Stimulated activated CD8-positive, alpha-beta memory T cell treated with anti-CD3 and anti-CD28 coated beads, Interleukin-4, amount 100 ng/mL, for 48 hours (primary cell): ENCODE data around the gene GNG2.
A peak's percentile ranks its signal among the peaks of the same experiment; 100 is the strongest.

Experiments used
- DNase-seq: peaks from one replicate; pipeline ENCODE4 v3.0.0-alpha.2; 2020

The GNG2 gene

DNA sequence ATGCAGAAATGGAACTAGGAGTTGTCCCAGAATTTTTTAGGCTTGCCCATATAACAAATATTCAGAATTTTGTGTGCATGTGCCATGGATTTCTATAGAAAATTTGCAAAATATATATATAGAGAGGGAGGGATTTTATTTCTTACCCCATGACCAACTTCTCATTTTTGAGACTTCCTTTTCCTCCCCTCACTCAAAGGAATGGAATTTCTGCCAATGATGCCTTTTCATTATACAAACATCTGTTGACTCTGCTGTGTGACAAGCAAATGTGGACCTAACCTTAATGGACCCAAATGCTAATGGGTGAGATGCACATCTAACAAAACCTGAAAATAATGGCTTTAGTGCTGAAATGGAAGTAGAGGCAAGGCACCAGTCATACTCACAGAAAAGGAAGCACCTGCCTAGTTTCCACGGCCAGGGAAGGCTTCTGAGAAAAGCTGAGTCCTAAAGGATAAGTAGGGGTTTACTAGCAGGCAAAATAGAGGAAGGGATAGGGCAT is 3.6 kb upstream of the GNG2 start:
- no peak for DNase-seq

DNA sequence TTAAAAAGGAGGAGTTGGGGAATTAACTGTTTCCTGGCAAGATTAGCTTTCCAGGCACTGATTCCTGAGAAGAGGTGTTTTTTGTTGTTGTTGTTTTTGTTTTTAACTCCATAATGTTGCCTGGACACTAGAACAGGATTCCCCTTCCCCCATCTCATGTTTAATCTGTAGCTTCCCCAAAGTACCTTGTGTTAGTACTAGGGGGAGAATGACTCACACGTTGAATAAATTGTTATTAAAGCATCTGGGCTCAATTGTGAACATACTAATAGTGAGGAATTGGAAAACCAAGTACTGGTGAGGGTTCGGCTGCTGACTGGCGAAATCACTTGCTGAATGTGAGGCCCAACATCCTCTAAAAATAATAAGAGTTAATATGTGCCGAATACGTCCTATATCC is 1.3 kb upstream of the GNG2 start:
- no peak for DNase-seq

DNA sequence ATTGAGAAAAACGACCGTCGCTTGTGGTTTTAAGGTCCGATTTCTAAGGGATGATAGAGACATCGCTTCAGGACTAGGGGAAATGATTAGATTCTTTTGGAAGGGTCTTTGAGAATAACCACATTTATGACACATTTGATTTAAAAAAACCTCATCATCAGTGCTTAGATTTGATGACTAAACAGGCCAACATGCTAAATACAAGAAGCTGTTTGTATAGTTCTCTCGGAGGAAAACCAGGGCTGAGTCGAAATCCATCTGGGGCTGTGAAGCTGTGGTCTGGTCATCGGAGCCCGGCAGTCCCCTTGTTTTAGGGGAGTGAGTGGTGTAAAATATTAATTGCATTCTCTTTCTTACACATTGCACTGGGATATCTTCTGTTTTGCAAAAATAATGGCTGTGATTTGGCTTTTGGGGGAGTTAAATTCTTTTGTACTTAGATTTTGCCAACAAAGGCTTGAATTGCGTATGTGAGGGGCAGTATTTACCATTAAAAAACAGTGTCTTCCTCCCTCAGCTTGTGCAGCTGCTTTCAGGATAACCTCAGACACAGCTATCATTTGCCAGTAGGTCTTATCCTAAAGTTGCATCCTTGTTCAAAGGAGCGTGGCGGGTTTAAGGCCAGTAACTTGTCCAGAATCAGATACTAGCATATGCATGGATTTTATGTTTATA is 550 bp downstream of the GNG2 start:
- DNase-seq = no peak

DNA sequence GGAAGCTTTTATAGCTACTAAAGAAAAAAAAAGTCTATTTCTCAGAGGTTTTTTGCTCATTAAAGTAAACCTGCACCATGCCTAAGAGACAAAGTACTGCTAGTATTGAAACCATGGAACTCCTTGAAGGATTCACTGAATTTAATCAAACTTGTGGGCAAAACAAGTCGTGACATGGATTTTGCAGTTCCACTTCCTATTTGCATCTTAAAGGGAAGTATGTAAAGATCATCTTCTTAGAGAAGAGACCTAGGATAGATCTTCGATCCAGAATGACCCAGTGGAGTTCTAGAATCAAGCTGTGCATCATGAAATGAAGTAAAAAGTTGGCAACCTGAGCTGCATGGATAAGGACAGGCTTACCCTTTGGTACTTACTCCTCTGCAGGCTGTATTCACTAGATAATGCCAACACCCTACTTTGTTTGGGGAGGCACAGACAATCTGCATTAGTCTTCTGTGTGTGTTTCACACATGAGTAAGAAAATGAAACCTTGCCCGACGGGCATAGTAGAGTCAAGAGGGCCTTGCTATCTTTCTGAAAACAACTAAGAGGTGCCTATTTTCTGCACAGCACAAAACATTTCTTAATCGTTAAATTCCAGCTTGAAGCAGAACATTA is 1.9 kb downstream of the GNG2 start:
- no peak for DNase-seq

DNA sequence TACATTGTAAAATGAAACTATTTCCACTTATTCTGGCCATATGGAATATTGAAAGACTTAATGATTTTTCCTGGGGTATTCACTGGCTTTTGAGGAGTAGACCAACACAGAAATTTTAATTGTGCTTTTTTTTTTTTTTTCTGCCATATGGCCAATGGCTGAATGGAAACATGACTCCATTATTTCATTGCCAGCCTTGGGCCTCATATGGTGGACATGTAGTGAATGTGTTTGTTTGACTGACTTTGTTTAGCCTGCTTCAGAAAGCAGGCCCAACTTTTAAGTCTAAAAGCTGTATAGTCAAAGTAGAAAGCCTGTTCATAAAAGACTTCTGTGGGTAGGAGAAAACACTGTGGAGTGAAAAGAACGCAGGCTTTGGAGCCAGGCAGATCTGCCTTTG is 2.4 kb downstream of the GNG2 start:
- no peak for DNase-seq

DNA sequence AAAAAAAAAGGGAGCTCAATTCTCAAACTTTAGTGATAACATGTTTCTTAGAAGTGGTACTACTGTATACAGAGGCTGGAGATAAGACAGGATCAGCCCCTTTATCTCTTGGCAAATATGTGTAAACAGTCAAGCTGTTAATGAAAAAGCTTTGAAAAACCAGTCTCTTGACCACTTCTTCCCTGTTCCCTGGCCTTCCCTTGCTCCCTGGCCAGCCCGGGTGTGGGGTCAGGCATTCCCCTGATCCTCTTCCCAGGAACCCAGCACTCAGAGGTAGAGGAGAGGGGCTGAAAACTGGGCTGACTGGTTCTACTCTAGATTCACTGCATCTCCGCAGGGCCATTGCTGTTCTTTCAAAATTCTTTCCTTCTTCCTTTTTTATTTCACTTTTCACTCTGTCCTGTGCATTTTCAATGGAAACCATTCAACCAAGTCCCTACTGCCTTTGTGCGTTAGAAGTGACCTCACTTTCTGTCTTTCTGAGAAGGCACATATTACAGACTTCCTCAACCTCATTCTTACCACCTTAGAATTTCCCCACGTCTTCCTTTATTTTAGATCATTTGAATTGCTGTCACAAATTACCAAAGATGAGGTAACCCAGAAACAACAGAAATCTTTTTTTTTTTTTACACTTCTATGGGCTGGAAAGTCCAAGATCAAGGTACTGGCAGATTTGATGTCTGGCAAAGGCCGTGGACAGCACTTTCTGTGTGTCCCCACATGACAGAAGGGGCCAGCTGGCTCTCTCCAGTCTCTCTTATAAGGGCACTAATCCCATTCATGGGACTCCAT is 5.7 kb downstream of the GNG2 start:
- DNase-seq = no peak

DNA sequence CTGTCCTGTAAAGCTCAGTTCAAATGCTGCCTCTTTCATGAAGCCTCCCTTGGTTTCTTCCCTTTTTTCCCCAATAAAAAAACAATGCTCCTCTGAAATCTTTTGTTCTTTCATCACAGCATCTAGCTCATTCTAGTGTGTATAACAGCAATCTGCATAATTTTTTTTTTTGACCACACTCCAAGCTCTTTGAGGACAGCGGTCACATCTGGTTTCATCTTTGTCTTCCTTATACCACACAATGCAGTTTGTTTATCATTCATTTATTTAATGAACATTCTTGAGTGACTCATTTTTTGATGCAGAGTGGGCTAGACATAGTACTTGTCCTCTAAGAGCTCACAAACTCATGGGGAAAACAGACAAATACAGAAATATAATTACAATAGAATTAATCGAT is 7.3 kb downstream of the GNG2 start:
- DNase-seq = no peak

DNA sequence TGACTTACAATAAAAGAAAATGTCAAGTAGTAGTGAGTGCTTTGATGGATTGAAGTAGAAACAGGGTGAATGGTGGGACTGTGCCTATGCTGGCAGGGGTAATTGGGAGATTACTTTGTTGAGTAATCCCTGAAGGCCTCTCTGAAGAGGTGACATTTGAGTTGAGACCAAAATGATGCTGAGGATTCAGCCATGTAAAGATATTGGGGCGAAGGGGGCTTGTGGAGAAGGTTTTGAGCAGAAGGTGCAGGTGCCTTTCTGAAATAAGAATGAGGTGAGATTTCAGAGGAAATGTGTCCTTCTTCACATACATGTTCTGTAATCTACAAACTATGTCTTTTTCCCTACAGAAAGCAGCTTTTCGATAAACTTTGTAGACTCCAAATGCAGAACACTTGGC is 8.0 kb downstream of the GNG2 start:
- DNase-seq = no peak

DNA sequence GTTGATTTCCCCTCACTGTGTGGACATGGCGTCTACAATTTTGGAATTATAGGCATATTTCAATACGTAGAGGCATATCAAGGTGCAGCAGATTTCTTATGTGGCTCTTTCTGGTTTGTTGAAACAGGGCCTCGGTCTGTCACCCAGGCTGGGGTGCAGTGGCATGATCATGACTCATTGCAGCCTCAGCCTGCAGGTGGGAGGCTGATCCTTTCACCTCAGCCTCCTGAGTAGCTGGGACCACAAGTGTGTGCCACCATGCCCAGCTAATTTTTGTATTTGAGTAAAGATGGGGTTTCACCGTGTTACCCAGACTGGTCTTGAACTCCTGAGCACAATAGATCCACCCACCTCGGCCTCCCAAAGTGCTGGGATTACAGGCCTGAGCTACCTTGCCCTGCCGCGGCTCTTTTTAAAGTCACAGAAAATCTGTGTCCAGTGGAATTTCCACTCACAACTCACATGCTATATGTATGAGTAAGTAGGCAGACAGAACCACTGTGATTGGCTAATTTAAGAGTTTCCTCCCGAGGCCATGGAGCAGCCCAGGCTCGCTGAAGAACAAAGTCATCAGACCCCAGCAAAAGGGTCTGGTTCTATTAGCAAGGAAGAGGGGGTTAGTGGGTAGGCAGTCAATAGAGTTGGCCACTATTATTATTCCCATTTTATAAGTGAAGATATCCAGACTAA is 9.1 kb downstream of the GNG2 start:
- DNase-seq = peak; percentile 74

DNA sequence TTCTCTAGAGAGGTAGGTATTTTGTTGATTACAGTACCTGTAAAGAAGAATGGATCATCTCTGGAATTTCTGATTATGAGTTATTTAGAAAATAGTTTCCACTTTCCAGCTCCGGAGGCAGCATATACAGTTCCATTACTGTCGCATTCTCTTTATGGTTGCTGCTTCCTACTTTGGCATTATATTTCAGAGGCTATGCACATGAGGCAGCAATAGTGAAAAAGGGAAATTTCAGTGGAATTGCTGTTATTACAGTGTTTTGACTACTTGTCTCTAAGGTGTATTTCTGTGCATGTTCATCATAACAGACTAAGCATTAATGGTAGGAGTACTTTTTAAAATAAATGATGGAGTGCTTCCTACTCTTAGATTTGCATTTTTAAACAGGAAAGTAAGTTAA is 10.2 kb downstream of the GNG2 start:
- DNase-seq = no peak

DNA sequence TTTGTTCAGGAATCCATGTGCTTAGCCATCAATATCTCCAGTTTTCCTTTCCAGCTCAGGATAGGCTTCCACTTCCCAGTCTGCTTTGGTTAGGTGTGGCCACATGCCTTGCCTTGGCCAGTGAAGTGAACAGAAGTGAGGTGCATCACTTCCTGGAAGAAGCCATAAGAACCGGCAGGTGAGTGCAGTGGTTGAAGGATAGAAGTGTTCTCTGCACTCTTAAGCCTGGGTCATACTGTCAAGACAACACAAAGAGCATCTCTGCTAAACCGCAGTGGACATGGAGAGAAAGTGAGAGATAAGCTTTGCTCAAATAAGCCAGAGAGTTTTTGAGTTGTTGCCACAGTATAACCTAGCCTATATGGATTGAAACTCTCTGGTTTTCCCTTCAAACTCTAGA is 11.4 kb downstream of the GNG2 start:
- no peak for DNase-seq

DNA sequence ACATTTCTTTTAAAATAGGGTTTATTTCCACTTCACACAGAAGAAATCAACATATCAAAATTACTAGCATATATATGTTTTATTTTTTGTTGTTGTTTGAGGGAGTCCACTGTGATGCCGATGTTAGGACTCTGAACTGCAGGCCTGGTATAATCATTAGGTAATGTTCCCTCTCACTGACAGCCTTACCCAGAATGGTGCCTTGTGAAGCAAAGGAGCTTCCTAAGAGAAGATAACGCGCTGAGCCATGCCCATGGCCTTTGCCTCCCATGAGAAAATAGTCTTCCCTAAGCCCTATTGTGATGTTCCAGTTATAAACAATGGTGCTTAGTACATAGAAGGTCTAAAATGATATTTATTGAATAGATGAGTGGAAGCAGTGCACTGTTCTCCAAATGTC is 12.0 kb downstream of the GNG2 start:
- no peak for DNase-seq

DNA sequence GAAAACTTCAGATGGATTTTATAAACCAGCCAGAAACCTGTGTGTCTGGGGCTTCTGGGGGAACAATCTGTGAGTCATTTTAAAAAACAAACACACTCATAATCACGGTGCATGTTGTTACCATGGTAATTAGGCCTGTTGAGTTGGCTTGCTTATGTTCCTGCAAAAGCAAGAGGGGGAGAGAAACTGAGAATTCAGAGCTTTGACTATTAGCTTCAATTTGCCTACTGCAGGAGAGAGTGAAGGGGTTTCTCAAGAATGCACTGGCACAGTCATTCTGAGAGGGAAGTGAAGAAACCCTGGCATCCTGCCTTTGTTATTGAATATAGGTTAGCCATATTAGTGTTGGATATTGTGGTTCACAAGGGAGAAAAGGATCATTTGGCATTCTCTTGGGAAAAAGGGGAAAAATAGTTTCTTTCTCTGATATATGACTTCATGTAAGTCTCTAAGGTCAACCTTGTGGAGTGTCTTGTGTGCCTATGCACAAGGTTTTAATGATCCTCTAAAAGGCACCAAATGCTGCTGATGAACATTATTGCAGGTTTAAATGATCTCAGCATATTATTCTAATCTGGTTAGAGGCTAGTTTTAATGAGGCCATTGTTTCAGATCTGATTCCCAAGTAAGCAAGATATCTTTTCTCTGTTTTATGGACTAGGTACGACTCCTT is 12.9 kb downstream of the GNG2 start:
- DNase-seq = no peak

DNA sequence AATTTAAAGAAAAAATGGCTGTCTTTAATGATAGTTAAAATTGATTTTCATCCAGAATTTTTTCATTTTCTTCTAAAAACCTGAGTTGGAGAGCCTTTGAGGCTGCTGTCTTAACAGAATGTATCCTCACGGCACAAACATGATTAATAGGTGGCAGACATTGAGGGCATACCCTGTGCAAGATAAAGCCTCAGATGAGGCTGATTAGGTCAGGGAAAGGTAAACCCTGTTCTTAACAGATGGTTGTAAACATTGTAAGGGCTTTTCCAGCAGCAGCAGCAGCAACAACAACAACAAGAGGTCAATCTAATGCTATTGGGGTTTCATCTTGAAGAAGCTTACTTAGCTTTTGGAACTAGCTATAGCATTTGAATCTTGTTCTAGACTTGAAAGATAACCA is 17.4 kb downstream of the GNG2 start:
- no peak for DNase-seq

DNA sequence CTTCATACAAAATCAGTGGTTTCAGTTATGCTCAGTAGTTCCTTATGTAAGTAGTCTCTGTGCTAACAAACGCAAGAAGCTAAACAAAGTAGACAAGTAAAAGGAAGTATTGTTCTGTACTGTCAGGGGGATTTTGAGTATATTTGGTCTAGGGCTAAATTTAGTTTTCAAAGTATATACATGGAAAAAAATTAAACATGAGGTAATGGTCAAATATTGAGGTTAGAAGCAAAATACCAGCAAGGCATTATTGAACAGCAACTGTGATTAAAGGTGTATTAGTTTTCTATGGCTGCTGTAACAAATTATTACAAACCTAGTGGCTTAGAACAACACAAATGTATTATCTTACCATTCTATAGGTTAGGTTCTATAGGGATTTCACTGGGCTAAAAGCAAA is 18.8 kb downstream of the GNG2 start:
- DNase-seq = no peak

DNA sequence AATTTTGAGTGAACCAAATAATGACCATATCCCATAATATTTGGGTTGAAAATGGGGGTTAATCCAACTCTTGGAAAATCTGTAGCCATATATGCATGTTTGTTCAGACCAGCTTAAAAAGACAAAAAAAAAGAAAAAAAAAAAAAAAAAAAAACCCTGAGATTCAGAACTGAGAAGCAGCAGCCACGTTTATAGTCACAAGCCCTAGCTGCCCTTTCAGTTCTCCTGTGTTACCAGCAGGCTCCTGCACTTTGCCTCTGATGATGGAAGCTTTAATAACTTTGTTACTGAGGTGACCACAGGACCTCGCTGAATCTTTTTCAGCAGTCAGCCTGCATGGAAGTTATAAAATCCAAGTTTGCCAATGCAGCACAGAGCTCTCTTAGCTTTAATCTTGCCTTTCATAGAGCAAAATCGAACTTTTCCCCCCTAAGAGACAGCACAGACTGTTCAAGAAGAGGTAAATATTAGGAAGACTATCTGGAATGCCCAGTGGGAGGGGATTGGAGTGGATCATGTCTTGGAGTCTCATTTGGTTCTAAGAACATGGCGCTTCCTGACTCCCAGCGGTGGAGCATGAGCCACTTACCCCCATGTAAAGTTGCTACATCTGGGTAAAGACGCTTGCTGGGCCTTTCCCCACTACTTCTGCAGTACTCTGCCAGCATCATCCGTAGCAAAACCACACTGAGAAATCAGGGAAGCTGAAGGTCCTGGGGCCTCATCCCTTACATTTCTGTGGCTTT is 20.6 kb downstream of the GNG2 start:
- DNase-seq = no peak

DNA sequence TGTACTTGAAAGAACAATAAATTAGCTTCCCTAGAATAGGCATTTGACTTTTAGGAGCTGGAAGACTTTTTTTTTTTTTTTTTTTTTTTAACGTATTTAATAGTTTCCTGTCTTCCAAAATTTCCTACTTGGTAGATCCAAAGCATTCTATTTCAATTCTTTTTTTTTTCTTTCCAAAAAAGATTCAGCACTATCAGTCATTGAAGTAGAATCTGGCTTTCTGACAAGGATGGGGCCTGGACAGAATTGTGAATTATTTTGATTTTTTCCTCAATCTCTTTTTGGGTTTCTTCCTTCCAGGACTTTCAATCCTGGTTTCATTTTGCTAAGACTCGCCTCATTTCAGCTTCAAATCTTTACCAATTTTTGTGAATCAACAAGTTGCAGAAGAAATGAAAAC is 21.2 kb downstream of the GNG2 start:
- no peak for DNase-seq

DNA sequence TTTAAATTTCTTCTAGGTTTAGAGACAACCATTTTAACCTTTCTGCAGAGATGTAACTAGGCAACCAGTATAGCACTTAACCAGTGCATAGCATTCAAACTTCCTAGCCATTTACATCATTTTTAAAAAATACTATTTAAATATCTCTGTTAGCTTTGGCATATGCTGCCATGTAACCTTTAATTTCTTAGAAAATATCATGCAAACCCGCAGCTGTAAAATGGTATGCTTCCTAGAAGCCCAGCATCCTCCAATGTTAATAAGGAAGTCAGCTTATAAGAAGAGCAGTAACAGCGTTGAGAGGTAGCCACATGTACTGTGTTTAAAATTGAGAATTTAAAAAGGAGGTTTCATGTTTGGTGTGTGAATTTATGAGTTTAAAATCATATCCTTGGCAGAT is 22.8 kb downstream of the GNG2 start:
- DNase-seq = no peak

DNA sequence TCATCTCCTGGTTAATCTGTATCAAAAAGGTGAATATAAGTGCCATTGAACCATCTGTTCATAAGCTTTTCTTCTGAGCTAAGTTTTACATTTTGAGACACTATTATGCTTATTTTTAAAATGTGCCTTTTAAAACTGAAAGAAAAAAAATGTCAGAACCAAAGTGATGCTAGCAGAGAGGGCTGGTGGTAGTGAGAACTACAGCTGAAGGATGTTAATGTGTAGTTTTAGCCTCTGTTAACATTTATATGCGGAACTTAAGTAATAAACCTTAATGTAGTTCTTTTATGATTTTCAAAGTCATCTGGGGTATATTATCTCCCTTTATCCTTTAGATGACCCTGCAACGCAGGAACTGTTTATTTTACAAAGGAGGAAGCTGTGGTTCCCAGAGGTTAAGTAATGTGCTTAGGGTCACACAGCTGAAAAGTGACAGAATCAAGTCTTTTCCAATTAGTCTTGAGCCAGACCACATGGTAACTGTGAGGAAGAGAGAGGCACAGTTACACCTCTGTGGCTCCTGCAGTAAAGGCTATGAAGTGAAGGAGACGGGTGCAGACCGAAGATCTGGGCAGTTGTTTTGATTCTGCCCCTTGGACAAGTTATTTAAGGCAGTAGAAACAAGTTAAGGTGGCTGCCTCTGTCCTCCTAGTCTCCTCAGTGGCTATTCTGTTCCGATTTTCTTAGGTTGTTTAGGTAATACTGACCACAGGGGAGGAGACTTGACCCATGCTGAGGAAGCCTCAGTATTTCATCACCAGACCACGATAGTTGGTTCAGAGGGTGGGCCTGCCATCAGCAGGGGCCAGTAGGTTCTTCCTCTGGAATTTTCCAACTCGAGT is 23.9 kb downstream of the GNG2 start:
- DNase-seq = no peak

DNA sequence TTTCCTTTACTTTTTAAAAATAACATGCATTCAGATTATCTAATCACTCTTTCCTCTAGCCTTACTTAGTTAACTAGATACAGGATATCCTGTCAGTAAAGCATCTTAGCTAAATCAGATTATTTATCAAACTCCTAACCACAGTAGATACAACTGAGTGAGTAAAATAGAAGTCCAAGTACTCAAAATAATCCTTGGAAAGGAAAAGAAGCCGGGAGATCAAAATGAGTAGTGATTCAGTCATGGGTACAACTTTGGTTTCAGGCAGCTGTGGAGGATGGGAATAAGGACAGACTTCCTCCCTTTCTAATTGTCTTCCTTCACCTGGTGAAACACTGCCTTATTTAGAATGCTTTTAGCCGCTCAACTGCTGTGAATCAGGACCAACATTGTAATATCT is 29.4 kb downstream of the GNG2 start:
- DNase-seq = no peak

DNA sequence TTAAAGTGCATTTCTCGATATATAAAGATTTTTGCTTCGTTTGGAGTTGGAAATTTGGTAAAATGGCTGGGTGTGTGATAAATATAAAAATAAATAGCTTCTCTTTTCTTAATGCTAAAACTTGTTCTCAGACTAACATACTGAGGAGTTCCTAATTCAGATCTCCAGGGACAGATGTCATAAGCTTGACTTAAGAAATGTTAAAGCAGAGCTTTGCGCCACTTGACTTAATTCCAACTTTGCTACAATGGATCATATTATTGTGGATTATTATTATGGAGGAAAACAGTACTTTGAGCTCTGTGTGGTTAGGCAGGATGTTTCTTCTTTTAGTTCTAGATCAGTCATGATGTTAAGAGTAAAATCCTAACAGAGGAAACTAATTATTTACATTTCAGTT is 33.8 kb downstream of the GNG2 start:
- no peak for DNase-seq
